ENCODE data around the gene SSBP4.
"Not testable (repeated sequence)": the region's sequence is repeated elsewhere in the genome, so short reads cannot be mapped to it uniquely, and the experiment has no call there.

SSBP4 gene

DNA sequence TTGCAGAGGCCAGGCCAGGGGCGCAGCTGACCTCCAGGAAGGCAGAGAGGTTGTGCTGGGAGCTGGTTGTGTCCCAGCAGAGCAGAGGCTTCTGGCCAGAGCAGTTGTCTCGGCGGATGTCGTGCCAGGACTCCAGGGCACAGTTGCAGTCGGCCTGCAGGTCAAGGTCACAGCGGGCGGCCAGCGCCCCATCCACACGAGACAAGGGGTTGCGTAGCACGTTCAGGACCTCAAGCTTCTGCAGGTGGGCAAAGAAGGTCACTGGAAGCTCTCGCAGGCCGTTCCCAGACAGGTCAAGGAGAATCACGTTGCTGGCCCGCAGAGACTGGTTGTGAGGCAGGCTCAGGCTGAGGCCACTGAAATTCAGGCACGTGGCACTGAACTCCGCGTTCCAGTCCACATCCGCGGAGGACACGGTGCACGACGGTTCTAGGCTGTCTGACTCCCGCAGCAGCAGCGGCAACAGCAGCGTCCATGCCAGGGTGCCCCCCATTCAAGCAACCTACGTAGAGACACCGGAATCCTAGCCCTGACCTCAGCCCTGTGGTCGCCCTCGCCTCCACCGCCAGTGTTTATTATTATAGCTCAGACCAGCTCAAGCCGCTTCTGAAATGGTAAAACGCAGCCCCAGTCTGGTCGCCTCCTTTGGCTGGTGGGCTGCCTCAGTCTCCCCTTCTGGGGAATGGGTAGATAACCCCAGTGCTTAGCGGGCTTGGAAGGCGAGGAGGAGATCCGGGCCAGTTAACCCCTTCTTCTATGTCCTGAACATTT, 22.5 kb upstream of the SSBP4 start:
- no peak for DNase-seq

DNA sequence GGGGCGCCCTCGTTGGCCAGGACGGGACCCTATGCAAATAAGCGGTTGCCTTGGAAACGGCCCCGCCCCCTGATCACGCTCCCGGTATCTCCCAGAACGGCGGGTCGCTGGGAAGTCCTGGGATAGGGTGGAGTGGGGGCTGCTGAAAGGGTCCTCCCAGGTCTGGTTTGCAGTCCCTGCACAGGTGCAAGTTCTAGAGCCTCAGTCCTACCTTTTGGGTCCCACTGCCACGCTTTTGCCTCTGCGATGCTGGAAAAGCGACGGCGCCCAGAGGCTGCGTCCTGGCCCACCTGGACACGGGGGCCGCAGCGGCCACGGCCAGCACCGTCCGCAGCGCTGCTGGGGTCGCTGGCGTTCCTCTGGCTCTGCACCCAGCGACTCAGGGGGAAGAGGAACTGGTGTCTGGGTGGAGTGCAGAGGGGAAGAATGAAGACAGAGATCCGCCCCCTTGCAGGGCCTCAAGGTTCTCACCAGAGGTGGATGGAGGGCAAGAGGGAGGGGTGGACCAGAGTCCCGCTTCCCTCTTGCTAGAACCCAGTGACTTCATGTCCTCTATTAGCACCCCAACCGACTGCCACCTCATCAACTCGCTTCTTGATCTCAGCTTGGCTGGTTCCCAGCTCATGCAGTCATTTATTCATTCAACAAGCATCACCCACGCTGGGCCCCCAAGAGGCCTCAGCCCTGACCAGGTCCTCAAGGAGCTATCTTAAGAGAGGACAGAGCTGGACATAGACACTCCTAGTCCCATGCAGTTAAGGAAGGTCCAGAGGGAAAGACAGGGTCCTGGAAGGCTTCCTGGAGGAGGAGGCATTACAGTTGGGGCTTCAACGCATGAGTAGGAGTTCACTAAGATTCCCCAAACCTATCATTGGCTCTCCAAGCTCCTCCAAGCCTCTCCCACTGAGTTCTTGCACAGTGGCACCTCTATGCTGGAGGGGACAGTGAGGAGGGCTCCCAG, 21.7 kb upstream of the SSBP4 start, which contains the start of gene LRRC25:
Gene LRRC25, minus strand, starts transcription at position 381 of the 961 bp plus-strand sequence. CDS start 659 bp downstream, outside the sequence.
- no peak for DNase-seq

DNA sequence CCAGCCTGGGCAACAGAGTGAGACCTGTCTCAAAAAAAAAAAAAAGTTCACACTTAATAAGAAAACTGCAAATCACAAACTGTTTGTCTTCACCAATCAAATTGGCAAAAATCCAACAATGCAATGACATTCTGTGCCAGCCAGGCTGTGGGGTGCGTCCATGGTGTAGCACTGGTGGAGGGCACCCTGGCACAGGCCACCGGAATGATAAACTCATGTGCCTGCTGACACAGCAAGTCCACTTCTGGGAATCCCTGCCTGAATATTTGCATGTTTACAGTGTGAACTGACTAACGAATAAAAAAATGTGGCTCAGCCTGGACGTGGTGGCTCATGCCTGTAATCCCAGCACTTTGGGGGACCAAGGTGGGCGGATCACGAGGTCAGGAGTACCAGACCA, 20.2 kb upstream of the SSBP4 start:
- no peak for DNase-seq

DNA sequence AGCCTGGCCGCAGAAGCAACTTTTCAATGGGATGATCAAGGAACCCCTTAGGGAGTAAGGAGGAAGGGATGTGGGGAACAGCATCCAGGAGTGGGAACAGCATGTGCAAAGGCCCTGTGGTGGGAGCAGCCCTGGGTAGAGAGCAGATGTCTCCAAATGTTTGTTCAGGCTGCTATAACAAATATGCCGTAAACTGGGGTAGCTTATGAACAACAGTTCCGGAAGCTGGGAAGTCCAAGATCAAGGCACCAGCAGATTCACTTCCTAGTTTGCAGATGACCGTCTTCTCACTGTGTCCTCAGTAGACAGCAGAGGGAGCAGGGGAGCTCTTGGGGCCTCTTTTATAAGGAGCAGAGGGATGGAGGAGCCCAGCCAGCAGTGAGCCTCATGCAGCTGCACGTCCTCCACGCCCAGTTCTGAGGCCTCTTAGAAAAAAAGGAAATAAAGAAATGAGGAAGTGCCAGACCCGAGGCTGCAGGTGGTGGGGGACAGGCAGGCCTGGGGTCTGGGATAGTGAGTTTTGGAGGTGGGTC, 17.6 kb upstream of the SSBP4 start:
- DNase-seq = no peak

DNA sequence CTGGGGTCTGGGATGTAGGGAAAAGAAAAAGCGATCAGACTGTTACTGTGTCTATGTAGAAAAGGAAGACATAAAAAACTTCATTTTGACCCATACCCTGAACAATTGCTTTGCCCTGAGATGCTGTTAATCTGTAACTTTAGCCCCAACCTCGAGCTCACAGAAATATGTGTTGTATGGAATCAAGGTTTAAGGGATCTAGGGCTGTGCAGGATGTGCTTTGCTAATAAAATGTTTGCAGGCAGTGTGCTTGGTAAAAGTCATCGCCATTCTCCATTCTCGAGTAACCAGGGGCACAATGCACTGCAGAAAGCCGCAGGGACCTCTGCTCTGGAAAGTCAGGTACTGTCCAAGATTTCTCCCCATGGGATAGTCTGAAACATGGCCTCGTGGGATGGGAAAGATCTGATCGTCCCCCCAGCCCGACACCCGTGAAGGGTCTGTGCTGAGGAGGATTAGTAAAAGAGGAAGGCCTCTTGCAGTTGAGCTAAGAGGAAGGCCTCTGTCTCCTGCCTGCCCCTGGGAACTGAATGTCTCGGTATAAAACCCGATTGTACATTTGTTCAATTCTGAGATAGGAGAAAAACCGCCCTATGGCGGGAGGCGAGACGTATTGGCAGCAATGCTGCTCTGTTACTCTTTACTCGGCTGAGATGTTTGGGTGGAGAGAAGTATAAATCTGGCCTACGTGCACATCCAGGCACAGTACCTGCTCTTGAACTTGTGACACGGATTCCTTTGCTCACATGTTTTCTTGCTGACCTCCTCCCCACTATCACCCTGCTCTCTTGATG, 16.5 kb upstream of the SSBP4 start:
- DNase-seq = not testable (repeated sequence)

DNA sequence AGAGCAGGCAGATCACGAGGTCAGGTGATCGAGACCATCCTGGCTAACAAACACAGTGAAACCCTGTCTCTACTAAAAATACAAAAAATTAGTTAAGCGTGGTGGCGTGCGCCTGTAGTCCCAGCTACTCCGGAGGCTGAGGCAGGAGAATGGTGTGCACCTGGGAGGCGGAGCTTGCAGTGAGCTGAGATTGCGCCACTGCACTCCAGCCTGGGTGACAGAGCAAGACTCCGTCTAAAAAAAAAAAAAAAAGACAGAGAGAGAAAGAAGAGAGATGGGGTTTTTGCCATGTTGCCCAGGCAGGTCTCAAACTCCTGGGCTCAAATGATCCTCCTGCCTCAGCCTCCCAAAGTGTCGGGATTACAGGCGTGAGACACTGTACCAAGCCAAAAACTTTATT, 13.4 kb upstream of the SSBP4 start:
- not testable (repeated sequence) for DNase-seq

DNA sequence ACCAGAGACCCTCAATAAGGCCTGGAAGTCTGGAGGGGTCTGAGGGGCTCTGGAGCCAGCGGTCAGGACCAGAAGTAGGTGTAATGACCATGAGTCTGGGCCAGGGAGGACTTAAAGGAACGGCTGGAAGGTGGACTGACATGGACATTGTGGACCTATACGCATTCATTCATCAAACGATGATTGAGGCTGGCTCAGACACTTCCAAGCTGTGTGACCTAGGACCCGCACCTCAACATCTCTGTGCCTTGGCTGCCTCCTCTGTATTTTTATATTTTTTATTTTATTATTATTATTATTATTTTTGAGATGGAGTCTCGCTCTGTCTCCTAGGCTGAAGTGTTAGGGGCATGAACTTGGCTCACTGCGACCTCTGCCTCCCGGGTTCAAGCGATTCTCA, 12.4 kb upstream of the SSBP4 start:
- DNase-seq = no peak

DNA sequence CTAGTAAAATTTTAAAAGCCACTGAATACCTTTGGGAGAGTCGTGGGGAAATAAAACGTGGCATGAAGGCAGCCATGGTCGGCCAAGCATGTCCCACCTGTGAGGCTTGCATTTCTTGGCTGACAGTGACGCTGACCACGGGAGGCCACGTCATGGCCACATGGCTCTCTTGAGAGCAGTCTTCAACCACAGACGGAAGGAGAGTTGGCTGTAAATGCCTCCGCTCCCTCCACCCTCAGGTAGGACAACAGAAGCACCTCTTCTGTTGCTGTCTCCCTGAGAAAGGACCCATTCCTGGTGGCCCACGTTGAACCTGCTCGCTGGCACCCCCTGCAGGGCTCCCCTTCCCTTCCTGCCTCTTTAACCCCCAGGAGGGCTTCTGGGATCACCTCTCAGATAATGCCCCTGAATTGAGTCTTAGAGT, 11.1 kb upstream of the SSBP4 start:
- DNase-seq = no peak

DNA sequence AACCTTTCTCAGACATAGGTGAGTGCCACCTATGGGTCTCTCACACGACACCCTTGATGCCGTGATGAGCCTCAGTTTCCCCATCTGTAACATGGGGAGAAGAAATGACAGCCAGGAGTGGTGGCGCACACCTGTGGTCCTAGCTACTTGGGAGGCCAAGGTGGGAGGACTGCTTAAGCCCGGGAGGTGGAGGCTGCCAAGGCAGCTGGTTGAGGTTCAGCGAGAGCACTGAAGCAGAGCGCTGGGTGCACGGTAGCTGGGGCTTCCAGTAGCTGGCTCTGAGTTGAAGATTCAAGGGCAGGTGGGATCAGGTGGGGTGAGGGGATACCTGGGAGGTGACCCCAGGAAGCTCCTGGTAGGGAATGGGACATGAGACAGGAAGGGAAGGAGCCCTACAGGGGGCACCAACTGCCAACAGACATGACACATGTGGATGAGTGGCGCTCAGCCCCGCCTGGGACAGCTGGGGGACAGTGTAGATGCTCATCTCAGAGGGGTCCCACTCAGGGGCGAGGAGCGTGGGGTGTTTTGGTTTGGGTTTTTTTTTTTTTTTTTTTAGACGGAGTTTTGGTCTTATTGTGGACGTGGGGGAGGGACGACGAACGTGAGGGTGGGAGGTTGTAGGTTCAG, 6.5 kb upstream of the SSBP4 start:
- DNase-seq = no peak

DNA sequence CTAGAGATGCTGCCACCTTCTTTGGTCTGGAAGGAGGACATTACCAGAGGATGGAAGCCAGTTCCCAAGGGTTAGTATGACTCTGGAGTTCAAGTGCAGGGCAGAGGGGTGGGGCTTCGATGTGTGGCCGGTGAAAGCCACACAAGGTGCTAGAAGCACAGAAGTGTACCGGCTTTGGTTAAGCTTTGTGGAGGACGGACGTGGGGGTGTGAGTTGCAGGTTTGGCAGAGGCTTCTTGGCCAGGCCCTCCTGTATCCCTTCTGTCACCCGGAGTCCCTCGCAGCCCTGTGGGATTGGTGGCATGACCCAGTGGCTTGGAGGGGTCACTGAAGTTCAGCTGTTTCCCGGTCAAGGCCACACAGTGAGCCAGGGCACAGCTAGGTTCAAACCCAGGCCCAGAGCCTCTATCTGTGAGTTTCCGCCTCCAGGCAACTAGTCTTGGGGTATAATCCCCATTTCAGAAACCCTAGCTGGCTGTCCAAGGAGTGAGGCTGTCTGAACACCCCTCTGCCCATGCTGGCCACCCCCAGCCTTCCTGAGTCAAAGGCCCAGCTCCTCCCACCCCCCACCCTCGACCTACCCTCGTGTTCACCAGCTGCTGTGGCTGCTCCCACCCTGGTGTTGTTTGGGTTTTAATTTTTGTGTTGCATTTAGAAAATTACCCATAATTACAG, 4.6 kb upstream of the SSBP4 start:
- DNase-seq = no peak

DNA sequence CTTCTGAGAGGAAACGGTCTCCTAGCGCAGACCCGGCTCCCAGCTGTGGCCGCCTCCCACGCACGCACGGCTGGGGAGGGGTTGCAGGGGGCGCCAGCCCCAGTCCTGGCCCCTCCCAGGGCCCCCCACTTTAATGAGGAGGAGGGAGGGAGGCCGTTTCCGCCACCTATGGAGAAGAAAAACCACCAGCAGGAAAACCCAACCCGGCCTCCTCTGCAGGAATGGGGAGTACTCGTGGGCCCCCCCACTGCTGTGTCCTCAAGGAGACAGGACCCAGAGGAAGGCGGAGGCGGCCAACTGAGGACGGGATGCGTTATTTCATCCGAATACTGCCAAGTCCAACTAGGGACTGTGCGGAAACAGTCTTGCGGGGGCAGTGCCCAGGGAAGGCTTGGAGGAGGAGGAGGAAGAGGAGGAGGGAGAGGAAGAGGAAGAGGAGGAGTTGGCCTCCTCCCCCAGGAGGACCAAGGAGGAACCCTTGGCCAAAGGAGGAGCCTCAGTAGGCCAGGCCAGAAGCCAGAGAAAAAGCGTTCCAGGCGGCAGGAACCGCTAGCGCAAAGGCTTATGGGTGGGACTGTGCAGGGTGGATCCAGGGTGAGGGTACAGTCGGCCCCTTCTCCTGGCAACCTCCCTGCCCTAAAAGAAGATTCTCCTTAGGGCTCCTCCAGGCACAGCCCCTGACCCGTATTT, 3.9 kb upstream of the SSBP4 start:
- DNase-seq = no peak

DNA sequence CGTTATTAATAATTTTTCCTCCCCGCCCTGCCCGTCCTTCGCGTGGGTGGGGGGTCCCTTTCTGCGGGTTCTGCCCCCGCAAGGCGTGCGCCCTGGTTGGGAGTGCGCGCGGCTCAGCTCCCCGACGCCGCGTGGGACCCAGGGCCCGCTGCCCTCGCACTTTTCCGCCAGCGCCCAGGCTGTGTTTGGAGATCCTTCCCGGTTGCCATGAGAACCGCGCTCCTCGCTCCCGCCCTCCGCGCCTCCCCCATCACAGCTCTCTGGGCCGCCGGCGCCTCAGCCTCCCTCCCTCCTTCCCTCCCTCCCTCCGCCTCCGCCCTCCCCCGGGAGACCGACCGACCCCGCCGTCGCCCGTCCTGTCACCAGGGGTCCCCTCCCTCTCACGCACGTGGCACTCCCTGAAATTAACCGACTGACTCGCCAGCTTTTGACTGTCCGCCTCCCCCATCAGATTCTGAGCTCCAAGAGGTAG, 2.4 kb upstream of the SSBP4 start:
- DNase-seq = peak; percentile 66

DNA sequence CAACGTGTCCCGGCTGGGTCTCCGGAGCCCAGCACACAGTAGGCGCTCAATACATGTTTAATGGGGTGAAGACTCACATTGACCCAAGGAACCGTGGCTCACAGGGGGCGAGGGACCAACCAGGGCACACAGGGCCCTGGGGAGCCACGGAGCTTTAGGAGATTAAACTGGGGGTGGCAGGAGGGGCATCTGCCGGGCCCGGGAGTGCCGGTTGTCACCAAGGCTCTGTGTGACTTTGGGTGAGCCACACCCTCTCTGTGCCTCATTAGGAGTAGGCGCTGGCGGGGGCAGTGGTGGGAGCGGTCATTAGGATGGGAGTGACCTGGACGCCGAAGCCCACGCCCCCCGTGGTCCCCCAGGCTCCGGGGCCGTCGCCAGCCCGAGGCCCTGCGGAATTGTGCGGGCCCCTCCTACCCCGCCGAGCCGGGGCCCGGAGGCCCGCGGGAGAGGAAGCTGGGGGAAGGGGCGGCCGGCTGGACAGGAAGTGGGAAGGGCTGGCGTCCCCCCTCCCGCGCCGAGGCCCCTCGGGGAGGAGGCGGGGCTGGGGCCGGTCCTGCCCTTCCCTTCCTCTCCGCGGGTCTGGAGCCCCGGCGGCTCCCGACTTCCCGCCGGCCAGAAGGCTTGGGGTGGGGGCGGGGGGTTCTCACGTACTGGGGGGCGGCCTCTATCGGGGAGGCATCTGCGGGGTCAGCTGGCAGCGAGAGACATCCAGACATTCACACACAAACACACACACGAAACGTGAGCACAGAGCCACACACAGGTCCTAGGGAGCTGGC, 1.8 kb upstream of the SSBP4 start:
- DNase-seq = no peak

DNA sequence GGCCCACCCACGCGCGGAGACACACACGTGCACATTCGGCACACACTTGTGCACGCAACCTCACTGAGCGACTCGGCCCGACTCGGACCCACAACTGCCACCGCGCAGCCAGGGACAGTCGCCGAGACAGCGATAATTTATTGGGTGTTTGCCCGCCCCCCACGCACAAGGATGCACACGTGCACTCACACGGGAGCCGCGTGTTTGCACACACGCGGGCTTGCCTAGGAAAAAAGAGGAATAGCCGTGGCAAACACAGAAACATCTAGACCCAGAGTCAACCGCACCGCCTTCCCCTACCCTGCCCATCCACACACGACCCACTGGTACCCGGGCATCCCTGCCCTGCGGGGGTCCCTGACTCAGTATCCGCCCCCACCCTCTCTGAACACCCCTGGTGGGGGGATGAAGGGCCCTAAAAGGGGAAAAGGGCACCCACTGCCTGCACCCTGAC, 1.1 kb upstream of the SSBP4 start:
- DNase-seq = no peak

DNA sequence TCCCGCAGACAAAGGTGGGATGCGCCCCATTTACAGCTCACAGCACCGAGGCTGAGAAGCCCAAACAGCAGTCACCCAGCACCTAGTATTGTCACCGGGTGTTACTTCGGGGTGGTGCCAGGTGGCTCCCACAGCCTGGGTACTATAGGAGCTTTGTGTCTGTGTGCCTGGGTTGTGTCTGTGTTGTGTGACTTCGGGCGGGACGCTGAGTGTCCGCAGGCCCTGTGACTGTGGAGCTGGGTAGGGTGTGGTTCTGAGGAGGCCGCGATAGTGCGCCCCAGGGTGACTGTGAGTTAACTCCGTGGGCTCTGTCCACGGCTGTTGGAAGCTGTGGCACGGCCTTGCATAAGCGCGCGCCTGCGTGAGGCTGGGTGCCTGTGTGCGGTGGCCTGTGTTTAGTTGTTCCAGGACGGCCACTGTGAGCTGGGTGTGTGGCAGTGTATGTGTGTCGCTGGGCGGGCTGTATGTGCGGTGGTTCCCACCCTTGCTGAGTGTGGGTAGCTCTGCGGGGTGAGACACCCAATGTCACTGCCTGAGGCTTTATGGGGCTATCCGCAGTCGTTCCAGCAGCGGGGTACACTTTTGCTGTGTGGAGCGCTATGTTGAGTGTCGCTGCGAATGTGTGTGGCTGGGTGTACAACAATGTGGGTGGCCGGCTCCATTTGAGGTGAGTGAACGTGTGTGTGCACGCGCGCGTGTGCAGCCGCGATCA, 559 bp upstream of the SSBP4 start:
- peak; percentile 34 for DNase-seq

DNA sequence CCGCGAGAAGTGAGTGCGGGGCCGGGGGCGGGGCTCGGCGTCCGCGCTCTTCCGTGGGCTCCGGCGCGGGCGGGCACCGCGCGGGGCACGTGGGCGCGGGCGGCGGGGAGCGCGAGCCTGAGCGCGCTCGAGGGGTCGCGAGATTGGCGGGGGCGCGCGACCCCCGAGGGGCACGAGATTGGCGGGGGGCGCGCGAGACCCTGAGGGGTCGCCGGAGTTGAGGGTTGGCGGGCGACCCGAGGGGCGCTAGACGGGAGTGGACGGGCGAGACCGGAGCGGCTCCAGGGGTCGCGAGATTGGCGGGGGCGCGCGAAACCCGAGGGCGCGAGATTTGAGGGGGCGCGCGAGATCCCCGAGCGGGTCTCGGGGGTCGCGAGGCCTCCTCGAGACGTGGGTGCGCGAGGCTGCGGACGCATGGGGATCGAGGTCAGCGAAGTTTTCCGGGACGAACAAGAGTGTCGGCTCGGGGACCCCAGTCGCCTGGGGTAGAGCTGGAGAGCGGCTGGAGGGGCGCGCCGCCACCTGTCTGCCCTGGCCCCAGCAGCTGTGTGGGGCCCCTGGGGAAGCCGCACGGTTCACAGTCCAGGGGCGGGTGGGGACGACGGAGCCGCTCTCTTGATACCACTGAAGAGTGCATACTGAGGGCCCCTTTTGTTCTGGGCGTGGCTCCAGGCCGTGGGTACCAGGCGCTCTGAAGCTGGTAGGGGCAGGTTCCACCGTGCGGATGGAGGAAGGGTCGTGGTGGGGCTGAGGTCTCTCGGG, 682 bp downstream of the SSBP4 start:
- DNase-seq = peak; percentile 42

DNA sequence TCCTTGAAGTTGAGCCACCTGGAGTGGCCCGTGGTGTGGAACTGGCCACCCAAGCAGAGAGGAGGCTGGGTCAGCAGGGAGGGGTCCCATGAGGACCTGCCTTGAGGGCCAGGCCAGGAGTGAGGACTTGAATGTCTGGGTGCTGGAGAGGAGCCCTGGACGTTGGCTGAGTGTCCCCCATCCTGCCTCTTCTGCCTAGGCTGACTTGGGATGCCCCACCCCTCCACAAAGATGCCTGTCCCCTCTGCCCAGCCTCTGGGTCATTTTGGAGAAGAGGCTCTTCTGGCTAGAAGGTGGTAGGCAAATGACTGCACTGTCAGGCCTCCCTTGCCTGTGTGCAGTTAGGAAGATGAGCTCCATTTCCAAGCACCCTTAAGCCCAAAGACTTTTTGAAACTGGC, 1.7 kb downstream of the SSBP4 start:
- no peak for DNase-seq

DNA sequence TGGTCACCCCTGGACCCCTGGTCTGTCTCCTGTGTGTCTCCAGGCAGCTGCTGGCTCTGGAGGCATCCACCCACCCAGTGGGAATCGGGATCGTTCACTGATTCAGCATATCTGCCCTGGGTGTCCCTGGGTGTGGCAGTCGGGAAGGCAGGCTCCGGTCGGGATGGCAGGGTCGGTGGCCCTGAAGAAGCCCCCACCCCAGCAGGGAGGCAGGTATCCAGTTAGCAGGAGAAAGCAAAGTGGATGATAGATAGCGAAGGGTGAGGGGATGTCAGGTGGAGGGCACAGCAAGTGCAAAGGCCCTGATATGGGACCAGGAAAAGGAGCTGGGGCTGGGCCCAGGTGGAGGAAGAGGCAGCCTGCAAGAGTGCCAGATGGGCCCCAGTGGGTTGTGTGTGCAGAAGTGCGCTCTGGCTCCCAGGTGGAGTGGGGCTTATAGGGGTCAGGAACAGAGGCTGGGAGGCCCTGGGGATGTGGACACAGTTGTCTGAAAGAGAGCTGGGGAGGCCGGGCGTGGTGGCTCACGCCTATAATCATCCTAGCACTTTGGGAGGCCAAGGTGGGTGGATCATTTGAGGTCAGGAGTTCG, 2.3 kb downstream of the SSBP4 start:
- DNase-seq = no peak

All from activated CD4-positive, alpha-beta T cell treated with anti-CD3 and anti-CD28 coated beads, Interleukin-2, amount 50 U/mL, for 1 hour (primary cell).